Upper lobe of right lung (tissue), 1 donor: ENCODE measurements around the gene SQOR. TPM values are rescaled to one million over a fixed set of nuclear protein-coding genes. Genes with fewer than 3 reads are reported as not detected.

ENCODE experiments used
- ATAC-seq: fragments of 200-7000 bp; cut with Tn5 transposase; one replicate; pipeline ENCODE4 v1.9.1; 2020; ENCODE audit warnings: mild to moderate bottlenecking, moderate library complexity
- DNase-seq: peaks from one replicate; pipeline ENCODE4 v3.0.0-alpha.2; 2020
- H3K27ac ChIP-seq: fragments of 200-600 bp; one replicate; pipeline ENCODE4 v1.8.0; 2022
- H3K27me3 ChIP-seq: fragments of 200-600 bp; one replicate; pipeline ENCODE4 v1.8.0; 2022; ENCODE audit warnings: mild to moderate bottlenecking
- H3K36me3 ChIP-seq: fragments of 200-600 bp; one replicate; pipeline ENCODE4 v1.8.0; 2022
- H3K4me1 ChIP-seq: fragments of 200-600 bp; one replicate; pipeline ENCODE4 v1.8.0; 2022
- H3K4me3 ChIP-seq: fragments of 200-600 bp; one replicate; pipeline ENCODE4 v1.8.0; 2022; ENCODE audit warnings: mild to moderate bottlenecking
- H3K9me3 ChIP-seq: fragments of 200-600 bp; one replicate; pipeline ENCODE4 v1.8.0; 2022
- intact Hi-C: fragments of 100-400 bp; cut with DNase I; formaldehyde crosslinking; loops from one replicate; pipeline ENCODE4 v1.11.0; 2022
- total RNA-seq: library from RNA; stranded (reverse); fragmentation: NEBNext Ultra II Directional; extraction: Animal tissue kit (Norgen Biotek cat#: 25700); gene quantifications from one replicate; pipeline ENCODE4 v1.2.1, GENCODE V29; 2021
- TF ChIP-seq, protein P1 (sequence below): fragments of 200-600 bp; IDR thresholded peaks from one replicate; pipeline ENCODE4 v1.8.0; 2022; ENCODE audit warnings: antibody characterized with exemption
- donor health status: DM: no; HTN: yes; CAD: no; lungs with severe emphysema.

SQOR gene
- total RNA-seq, 1 donor from 2014 or later: 103 TPM

DNA sequence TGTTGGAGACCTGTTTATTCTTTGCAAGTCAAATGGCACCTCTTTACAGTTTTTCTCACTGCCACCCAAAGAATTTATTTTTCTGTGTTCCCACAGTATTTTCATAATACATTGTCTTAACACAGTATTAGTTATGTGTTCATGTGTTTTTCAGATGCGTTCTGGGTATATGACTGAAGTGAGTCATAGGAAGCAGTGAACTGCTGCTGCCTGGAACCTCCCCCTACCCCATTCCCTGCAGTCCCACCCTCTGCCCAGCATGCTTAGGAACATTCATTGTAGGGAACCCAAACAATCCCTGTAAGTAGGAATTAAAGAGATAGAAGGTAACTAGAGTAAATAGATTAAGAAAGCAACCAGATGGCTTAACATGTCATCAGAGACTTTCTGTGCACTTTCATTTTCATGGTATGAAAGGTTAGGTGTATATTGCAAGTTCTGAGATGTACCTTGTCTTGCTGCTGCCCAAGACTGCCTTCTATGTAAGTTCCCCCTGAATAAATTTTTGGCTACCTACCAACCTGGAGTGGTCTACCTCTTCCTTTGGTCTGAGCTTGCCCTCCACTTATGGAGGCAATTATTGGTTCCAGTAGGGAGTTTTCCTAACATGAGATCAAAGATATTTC is 21.9 kb upstream of the SQOR start:
- Histone ChIP-seq H3K27me3 (no peaks in the 10 kb centered on the region), H3K4me1 (no peaks in the 10 kb centered on the region), H3K4me3 (no peak overlapping the region), H3K9me3 (no peaks in the 10 kb centered on the region), H3K27ac (no peak overlapping the region), H3K36me3 (peaks cover 21% of the 10 kb centered on the region)
- intact Hi-C loops: loop anchor here (5.0 kb wide), 1 partner anchor 156 kb away; no protein-coding TSS in a partner anchor
- TF ChIP-seq, protein P1, sequence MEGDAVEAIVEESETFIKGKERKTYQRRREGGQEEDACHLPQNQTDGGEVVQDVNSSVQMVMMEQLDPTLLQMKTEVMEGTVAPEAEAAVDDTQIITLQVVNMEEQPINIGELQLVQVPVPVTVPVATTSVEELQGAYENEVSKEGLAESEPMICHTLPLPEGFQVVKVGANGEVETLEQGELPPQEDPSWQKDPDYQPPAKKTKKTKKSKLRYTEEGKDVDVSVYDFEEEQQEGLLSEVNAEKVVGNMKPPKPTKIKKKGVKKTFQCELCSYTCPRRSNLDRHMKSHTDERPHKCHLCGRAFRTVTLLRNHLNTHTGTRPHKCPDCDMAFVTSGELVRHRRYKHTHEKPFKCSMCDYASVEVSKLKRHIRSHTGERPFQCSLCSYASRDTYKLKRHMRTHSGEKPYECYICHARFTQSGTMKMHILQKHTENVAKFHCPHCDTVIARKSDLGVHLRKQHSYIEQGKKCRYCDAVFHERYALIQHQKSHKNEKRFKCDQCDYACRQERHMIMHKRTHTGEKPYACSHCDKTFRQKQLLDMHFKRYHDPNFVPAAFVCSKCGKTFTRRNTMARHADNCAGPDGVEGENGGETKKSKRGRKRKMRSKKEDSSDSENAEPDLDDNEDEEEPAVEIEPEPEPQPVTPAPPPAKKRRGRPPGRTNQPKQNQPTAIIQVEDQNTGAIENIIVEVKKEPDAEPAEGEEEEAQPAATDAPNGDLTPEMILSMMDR: no peak
- ATAC-seq: no peak
- DNase-seq: no peak

DNA sequence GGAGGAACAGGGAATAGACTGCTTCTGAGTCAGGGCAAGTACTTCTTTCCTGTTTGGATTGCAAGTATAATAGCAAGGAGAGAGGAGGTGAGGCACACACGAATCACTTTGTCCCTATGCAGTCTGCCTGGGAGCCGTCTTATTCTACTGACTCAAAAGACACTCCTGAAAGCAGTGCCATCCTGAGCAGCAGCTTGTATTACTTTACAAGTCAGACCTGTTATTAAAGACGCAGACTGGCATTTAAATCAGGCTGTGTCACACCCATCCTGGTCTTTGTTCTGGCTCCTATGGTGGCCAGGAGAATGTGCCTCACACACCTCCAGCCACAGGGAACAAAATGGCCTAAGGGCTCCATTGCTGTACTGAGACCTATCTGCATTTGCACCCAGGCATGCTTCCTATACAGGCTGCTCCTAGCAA is 17.9 kb upstream of the SQOR start:
- no peak overlapping the region for H3K27ac ChIP-seq
- H3K4me3 ChIP-seq: no peak overlapping the region
- DNase-seq (no peak), ATAC-seq (no peak)
- H3K36me3 ChIP-seq: no peaks in the 10 kb centered on the region
- no peaks in the 10 kb centered on the region for H3K9me3 ChIP-seq
- TF ChIP-seq, protein P1: no peak
- intact Hi-C loops: no loop called here
- no peaks in the 10 kb centered on the region for H3K27me3 ChIP-seq
- no peaks in the 10 kb centered on the region for H3K4me1 ChIP-seq

DNA sequence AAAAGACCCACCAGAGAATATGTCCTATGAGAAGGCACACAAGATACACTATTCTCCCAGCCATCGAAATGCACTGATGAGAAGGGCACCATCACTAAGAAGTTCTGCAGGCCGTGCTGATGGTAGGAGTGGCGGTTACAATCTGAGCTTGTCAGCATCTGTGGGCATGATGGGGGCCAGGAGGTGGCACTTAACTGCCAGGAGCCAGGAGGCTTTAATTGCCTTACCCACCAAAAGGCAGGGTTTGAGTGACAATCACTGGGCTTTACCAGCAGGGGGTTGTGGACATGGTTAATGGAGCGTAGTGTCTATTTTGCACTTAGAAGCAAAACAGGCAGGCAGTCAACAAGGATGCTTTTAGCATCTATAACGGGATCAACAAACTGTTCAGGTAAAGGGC is 16.0 kb upstream of the SQOR start:
- H3K27me3 ChIP-seq: no peaks in the 10 kb centered on the region
- ATAC-seq: no peak
- intact Hi-C loops: no loop called here
- H3K4me3 ChIP-seq: no peak overlapping the region
- H3K9me3 ChIP-seq: no peaks in the 10 kb centered on the region
- H3K27ac ChIP-seq: no peak overlapping the region
- no peak for DNase-seq
- H3K36me3 ChIP-seq: no peaks in the 10 kb centered on the region
- no peaks in the 10 kb centered on the region for H3K4me1 ChIP-seq
- TF ChIP-seq, protein P1: no peak

DNA sequence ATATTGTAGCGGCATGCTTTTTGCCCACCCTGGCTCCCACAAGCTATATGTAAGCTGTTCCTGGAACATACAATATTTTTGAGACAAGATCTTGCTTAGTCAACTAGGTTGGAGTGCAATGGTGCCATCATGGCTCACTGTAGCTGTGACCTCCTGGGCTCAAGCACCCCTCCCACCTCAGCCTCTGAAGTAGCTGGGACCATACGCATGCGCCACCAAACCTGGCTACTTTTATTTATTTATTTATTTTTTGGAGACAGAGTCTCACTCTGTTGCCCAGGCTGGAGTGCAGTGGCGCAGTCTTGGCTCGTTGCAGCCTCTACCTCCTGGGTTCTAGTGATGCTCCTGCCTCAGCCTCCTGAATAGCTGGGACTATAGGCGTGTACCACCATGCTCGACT is 6.7 kb upstream of the SQOR start:
- Histone ChIP-seq H3K4me3 (no peak overlapping the region), H3K9me3 (no peaks in the 10 kb centered on the region), H3K4me1 (peaks cover 5% of the 10 kb centered on the region), H3K36me3 (no peaks in the 10 kb centered on the region), H3K27me3 (no peaks in the 10 kb centered on the region), H3K27ac (no peak overlapping the region)
- ATAC-seq (no peak), DNase-seq (no peak)
- TF ChIP-seq, protein P1: no peak
- intact Hi-C loops: no loop called here

DNA sequence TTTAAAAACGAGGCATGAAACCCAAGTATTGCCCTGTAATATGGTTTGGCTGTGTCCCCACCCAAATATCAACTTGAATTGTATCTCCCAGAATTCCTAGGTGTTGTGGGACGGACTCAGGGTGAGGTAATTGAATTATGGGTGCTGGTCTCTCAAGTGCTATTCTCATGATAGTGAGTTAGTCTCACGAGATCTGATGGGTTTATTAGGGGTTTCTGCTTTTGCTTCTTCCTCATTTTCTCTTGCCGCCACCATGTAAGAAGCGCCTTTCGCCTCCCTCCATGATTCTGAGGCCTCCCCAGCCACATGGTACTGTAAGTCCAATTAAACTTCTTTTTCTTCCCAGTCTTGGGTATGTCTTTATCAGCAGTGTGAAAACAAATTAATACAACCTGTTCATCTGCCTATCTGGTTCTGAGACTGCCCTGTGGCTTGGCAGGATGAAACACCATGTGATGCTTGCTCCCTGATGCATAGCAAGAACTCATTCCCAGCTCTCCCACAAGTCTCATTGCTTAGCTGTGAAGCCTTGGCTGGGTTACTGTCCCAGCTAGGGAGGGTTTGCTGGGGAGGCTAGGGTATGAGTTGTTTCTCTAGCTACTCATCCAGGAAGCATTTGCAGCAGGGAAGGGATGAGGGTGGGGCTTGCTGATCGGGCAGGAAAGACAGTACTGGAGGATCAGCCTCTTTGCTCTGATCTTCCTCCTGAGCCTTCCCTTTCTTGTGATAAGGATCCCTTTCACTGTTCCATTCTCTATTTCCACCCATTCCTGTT is 3.7 kb upstream of the SQOR start:
- no peak for ATAC-seq
- Histone ChIP-seq H3K4me3 (peak overlapping the region; percentile 28), H3K27me3 (no peaks in the 10 kb centered on the region), H3K27ac (peak overlapping the region; percentile 60), H3K36me3 (no peaks in the 10 kb centered on the region), H3K9me3 (no peaks in the 10 kb centered on the region), H3K4me1 (peaks cover 6% of the 10 kb centered on the region)
- intact Hi-C loops: no loop called here
- DNase-seq: no peak
- TF ChIP-seq, protein P1: no peak
